Liver (tissue), 9 donors: ENCODE results near the gene OSTM1. TPM values are rescaled to one million over a fixed set of nuclear protein-coding genes. Genes with fewer than 3 reads are reported as not detected.

Source experiments
- DNase-seq: peaks from one replicate; pipeline ENCODE4 v3.0.0-alpha.2; 2017; ENCODE audit warnings: low spot score
- H3K27ac ChIP-seq, 2 donors: one replicate each; pipeline ENCODE4 v1.7.0; 2013; ENCODE audit warnings: inconsistent platforms in 2 of 2, low read length in 2 of 2, control low read depth in 1 of 2, low read depth in 1 of 2, mild to moderate bottlenecking in 1 of 2
- H3K27me3 ChIP-seq, 4 donors: one replicate each; pipeline versions ENCODE4 v1.6.1 to v1.7.0; 2013; ENCODE audit warnings: low read length in 3 of 4, inconsistent platforms in 1 of 4, mild to moderate bottlenecking in 1 of 4, moderate library complexity in 1 of 4; ENCODE audit not compliant: control insufficient read depth in 4 of 4, insufficient read depth in 4 of 4
- H3K36me3 ChIP-seq, 4 donors: one replicate each; pipeline versions ENCODE4 v1.6.1 to v1.7.0; 2013; ENCODE audit warnings: low read length in 3 of 4, mild to moderate bottlenecking in 3 of 4, low read depth in 1 of 4, moderate library complexity in 1 of 4; ENCODE audit not compliant: control insufficient read depth in 4 of 4, insufficient read depth in 3 of 4
- H3K4me1 ChIP-seq, 4 donors: one replicate each; pipeline versions ENCODE4 v1.6.1 to v1.7.0; 2013; ENCODE audit warnings: low read length in 3 of 4, mild to moderate bottlenecking in 3 of 4, moderate library complexity in 1 of 4; ENCODE audit not compliant: control insufficient read depth in 4 of 4, insufficient read depth in 4 of 4
- H3K4me3 ChIP-seq, 3 donors: one replicate each; pipeline versions ENCODE4 v1.6.1 to v1.7.0; 2013; ENCODE audit warnings: low read length in 3 of 3, control low read depth in 1 of 3, low read depth in 1 of 3, mild to moderate bottlenecking in 1 of 3
- H3K9ac ChIP-seq, 2 donors: one replicate each; pipeline ENCODE4 v1.7.0; 2013; ENCODE audit warnings: low read length in 2 of 2, mild to moderate bottlenecking in 2 of 2, moderate library complexity in 2 of 2, control low read depth in 1 of 2, low read depth in 1 of 2
- H3K9me3 ChIP-seq, 4 donors: one replicate each; pipeline versions ENCODE4 v1.6.1 to v1.7.0; 2013; ENCODE audit warnings: low read length in 3 of 4; ENCODE audit not compliant: control insufficient read depth in 4 of 4
- EGR1 ChIP-seq, 2 donors: IDR thresholded peaks; 2 replicates each; pipeline ENCODE4 v1.6.1; 2016 to 2018; ENCODE audit warnings: antibody characterized with exemption in 2 of 2, low read depth in 2 of 2
- FOXA1 ChIP-seq: IDR thresholded peaks from 2 replicates; pipeline ENCODE4 v1.6.1; 2016; ENCODE audit warnings: antibody characterized with exemption
- FOXA2 ChIP-seq: IDR thresholded peaks from 2 replicates; pipeline ENCODE4 v1.6.1; 2016; ENCODE audit warnings: antibody characterized with exemption
- GABPA ChIP-seq, 2 donors: IDR thresholded peaks in 1 of 2; conservative IDR thresholded peaks in 1 of 2; 2 replicates each; pipeline ENCODE4 v1.6.1; 2016; ENCODE audit warnings: antibody characterized with exemption in 2 of 2, mild to moderate bottlenecking in 1 of 2, moderate library complexity in 1 of 2
- HNF4G ChIP-seq: IDR thresholded peaks from 2 replicates; pipeline ENCODE4 v1.6.1; 2016; ENCODE audit warnings: antibody characterized with exemption
- JUND ChIP-seq, 2 donors: IDR thresholded peaks; 2 replicates each; pipeline ENCODE4 v1.6.1; 2016; ENCODE audit warnings: antibody characterized with exemption in 2 of 2
- NR2F2 ChIP-seq: IDR thresholded peaks from 2 replicates; pipeline ENCODE4 v1.6.1; 2016; ENCODE audit warnings: antibody characterized with exemption
- RAD21 ChIP-seq, 2 donors: IDR thresholded peaks; 2 replicates each; pipeline ENCODE4 v1.6.1; 2016; ENCODE audit warnings: antibody characterized with exemption in 2 of 2, mild to moderate bottlenecking in 2 of 2
- RXRA ChIP-seq, 2 donors: IDR thresholded peaks; 2 replicates each; pipeline ENCODE4 v1.6.1; 2017 to 2018; ENCODE audit warnings: antibody characterized with exemption in 2 of 2, mild to moderate bottlenecking in 1 of 2
- TAF1 ChIP-seq: conservative IDR thresholded peaks from 2 replicates; pipeline ENCODE4 v1.6.1; 2016; ENCODE audit warnings: antibody characterized with exemption, mild to moderate bottlenecking
- WGBS: extraction: QIAGEN DNeasy Blood & Tissue Kit; methylation state at CpG from one replicate; pipeline ENCODE4 v1.1.7; 2013; 5-methylcytosine and 5-hydroxymethylcytosine counted together
- polyA plus RNA-seq, 2 donors: library from polyadenylated mRNA; stranded (reverse) in 1 of 2; unstranded in 1 of 2; fragments of 200-250 nt in 1 of 2; fragments of >200 nt in 1 of 2; fragmentation: Nextera tagmentation in 1 of 2; extraction: Ambion mirVana in 1 of 2; gene quantifications; one replicate each; pipeline versions ENCODE4 v1.2.1 to v1.2.3, GENCODE V29; 2013 to 2015
- total RNA-seq, 2 donors: library from RNA; depleted of rRNA; stranded (reverse); fragments of >200 nt; gene quantifications; one replicate each; pipeline ENCODE4 v1.2.3, GENCODE V29; 2014
- TF ChIP-seq, protein P1 (sequence below): fragments of 150-350 bp; IDR thresholded peaks from 2 replicates; pipeline ENCODE4 v1.5.1; 2017; ENCODE audit warnings: improper control_type of control experiment, low read depth, low read length; ENCODE audit not compliant: missing input control
- TF ChIP-seq, protein P2 (sequence below): IDR thresholded peaks from 2 replicates; pipeline ENCODE4 v1.6.1; 2016; ENCODE audit warnings: antibody characterized with exemption
- TF ChIP-seq, protein P3 (sequence below): IDR thresholded peaks from 2 replicates; pipeline ENCODE4 v1.6.1; 2016; ENCODE audit warnings: antibody characterized with exemption
- TF ChIP-seq, protein P4 (sequence below): IDR thresholded peaks from 2 replicates; pipeline ENCODE4 v1.6.1; 2016; ENCODE audit warnings: antibody characterized with exemption, mild to moderate bottlenecking
- donor health status: healthy.
- donor health status: healthy.
- donor health status: healthy.
- donor health status: healthy.
- donor health status: healthy.

The OSTM1 gene
- total and polyA plus RNA-seq, 4 donors: 8.8 to 33.3 (median 11.3) TPM

DNA sequence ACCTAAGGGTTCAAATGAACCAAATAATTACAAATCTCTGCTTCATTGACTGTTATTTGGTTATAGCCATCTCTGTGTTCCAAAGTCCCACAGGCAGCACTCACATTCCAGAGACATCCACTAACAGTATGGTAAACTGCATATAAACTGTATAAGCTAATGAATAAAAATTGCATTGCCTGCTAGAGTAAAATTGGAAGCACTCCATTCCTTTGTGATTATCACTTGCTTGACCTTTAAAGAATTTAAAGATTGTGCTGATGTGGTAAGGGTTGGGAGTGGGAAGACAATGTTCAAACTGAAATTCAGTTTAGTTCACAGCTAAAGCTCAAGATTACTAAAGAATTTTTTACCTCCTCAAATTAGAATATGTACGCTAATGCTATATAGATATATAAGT, 31.0 kb upstream of the OSTM1 start (continued):
- TF ChIP-seq, protein P1, sequence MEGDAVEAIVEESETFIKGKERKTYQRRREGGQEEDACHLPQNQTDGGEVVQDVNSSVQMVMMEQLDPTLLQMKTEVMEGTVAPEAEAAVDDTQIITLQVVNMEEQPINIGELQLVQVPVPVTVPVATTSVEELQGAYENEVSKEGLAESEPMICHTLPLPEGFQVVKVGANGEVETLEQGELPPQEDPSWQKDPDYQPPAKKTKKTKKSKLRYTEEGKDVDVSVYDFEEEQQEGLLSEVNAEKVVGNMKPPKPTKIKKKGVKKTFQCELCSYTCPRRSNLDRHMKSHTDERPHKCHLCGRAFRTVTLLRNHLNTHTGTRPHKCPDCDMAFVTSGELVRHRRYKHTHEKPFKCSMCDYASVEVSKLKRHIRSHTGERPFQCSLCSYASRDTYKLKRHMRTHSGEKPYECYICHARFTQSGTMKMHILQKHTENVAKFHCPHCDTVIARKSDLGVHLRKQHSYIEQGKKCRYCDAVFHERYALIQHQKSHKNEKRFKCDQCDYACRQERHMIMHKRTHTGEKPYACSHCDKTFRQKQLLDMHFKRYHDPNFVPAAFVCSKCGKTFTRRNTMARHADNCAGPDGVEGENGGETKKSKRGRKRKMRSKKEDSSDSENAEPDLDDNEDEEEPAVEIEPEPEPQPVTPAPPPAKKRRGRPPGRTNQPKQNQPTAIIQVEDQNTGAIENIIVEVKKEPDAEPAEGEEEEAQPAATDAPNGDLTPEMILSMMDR: no peak
- TF ChIP-seq RXRA (IDR thresholded peaks at IDR 0.05) (no peak), FOXA1 (no peak), RAD21 (IDR thresholded peaks at IDR 0.05) (no peak)
- TF ChIP-seq, protein P2, sequence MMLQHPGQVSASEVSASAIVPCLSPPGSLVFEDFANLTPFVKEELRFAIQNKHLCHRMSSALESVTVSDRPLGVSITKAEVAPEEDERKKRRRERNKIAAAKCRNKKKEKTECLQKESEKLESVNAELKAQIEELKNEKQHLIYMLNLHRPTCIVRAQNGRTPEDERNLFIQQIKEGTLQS: no peak

DNA sequence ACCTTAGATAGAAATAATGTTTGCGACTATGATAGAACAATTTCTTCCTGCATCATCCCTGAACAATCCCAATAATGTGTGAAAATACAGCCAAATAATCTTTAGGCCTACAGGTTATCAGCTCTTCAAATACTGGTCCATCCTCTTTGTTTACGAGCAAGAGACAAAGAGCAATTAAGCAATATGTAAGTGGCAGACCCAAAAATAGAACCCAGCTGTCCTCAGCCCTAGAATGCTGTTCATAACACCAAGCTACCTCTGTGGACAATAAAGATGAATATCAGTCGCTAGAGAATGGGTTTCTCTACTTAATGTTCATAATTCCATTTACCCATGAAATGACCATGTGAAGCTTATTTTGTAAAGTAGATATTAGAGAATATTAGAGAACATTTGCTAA, 28.4 kb upstream of the OSTM1 start:
- no peaks in the 10 kb centered on the region for H3K36me3 ChIP-seq
- no peak overlapping the region for H3K9ac ChIP-seq
- no peak for DNase-seq
- no peaks in the 10 kb centered on the region for H3K9me3 ChIP-seq
- no peak overlapping the region for H3K27ac ChIP-seq
- TF ChIP-seq, protein P3, sequence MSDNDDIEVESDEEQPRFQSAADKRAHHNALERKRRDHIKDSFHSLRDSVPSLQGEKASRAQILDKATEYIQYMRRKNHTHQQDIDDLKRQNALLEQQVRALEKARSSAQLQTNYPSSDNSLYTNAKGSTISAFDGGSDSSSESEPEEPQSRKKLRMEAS: no peak
- no peak for TF ChIP-seq FOXA1
- TF ChIP-seq GABPA (IDR thresholded peaks at IDR 0.05 in 1 of 2, conservative IDR thresholded peaks at IDR 0.05 in 1 of 2): no peak
- TF ChIP-seq, protein P1: no peak
- TF ChIP-seq, protein P2: no peak
- no peak for TF ChIP-seq TAF1
- TF ChIP-seq FOXA2: no peak
- TF ChIP-seq RXRA (IDR thresholded peaks at IDR 0.05): no peak
- TF ChIP-seq, protein P4, sequence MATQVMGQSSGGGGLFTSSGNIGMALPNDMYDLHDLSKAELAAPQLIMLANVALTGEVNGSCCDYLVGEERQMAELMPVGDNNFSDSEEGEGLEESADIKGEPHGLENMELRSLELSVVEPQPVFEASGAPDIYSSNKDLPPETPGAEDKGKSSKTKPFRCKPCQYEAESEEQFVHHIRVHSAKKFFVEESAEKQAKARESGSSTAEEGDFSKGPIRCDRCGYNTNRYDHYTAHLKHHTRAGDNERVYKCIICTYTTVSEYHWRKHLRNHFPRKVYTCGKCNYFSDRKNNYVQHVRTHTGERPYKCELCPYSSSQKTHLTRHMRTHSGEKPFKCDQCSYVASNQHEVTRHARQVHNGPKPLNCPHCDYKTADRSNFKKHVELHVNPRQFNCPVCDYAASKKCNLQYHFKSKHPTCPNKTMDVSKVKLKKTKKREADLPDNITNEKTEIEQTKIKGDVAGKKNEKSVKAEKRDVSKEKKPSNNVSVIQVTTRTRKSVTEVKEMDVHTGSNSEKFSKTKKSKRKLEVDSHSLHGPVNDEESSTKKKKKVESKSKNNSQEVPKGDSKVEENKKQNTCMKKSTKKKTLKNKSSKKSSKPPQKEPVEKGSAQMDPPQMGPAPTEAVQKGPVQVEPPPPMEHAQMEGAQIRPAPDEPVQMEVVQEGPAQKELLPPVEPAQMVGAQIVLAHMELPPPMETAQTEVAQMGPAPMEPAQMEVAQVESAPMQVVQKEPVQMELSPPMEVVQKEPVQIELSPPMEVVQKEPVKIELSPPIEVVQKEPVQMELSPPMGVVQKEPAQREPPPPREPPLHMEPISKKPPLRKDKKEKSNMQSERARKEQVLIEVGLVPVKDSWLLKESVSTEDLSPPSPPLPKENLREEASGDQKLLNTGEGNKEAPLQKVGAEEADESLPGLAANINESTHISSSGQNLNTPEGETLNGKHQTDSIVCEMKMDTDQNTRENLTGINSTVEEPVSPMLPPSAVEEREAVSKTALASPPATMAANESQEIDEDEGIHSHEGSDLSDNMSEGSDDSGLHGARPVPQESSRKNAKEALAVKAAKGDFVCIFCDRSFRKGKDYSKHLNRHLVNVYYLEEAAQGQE: no peak
- 72% methylated on average over 3 of the region's 3 CpGs for WGBS
- H3K4me1 ChIP-seq: no peaks in the 10 kb centered on the region
- H3K27me3 ChIP-seq: no peaks in the 10 kb centered on the region
- H3K4me3 ChIP-seq: no peak overlapping the region

DNA sequence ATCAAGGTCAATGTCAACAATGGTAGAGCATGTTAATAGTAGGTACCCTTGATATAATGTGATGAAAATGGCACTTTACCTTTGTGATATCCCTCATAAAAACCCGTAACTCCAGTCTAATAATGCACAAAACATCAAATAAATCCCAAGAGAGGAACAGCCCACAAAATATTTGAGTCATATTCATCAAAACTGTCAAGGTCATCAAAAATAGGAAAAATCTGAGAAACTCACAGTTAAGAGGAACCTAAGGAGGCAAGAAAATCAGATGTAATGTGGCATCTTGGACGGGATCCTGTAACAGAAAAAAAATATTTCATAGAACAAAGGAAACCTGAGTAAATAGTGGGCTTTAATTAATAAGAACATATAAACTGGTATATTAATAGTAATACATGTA, 25.5 kb upstream of the OSTM1 start:
- Histone ChIP-seq H3K9ac (no peak overlapping the region), H3K4me1 (no peaks in the 10 kb centered on the region), H3K36me3 (no peaks in the 10 kb centered on the region), H3K9me3 (no peaks in the 10 kb centered on the region), H3K27ac (no peak overlapping the region), H3K27me3 (no peaks in the 10 kb centered on the region), H3K4me3 (no peak overlapping the region)
- TF ChIP-seq, protein P3: no peak
- TF ChIP-seq, protein P1: no peak
- no peak for TF ChIP-seq FOXA2
- TF ChIP-seq GABPA (IDR thresholded peaks at IDR 0.05 in 1 of 2, conservative IDR thresholded peaks at IDR 0.05 in 1 of 2): no peak
- TF ChIP-seq HNF4G: no peak
- no peak for TF ChIP-seq NR2F2
- TF ChIP-seq, protein P2: no peak
- no peak for TF ChIP-seq RAD21 (IDR thresholded peaks at IDR 0.05)
- TF ChIP-seq EGR1 (IDR thresholded peaks at IDR 0.05; ENCODE audit: low read depth in 2 of 2): no peak
- no peak for TF ChIP-seq JUND (IDR thresholded peaks at IDR 0.05)
- TF ChIP-seq RXRA (IDR thresholded peaks at IDR 0.05): no peak
- no peak for DNase-seq
- 89% methylated on average over 2 of the region's 2 CpGs for WGBS
